Measurements from ENCODE around the gene ENTR1.

- TF ChIP-seq BRCA1 (CRISPR knock-in tag; IDR thresholded peaks at IDR 0.05) (no peak), PATZ1 (CRISPR knock-in tag; IDR thresholded peaks at IDR 0.05) (no peak), AKAP8 (CRISPR knock-in tag; IDR thresholded peaks at IDR 0.05) (no peak), ZNF180 (CRISPR knock-in tag; IDR thresholded peaks at IDR 0.05; ENCODE audit: borderline replicate concordance, low read depth) (no peak), HDAC2 (CRISPR knock-in tag; IDR thresholded peaks at IDR 0.05) (no peak)
These were observed 964 bp upstream of the ENTR1 start for GRCh38 chr9:136411378-136411777.

All from HepG2 (cell line).